Parathyroid adenoma (tissue), 2 donors: ENCODE measurements around the gene TMEM182.

Experiments used
- H2AFZ ChIP-seq: fragments of 300-600 bp; sonication (generic); one replicate; pipeline ENCODE4 v1.7.0; 2017; ENCODE audit warnings: antibody characterized with exemption, mild to moderate bottlenecking
- H3K27ac ChIP-seq: fragments of 300-600 bp; sonication (generic); one replicate; pipeline ENCODE4 v1.7.0; 2017
- H3K27me3 ChIP-seq: fragments of 300-600 bp; sonication (generic); one replicate; pipeline ENCODE4 v1.7.0; 2017; ENCODE audit warnings: low read length; ENCODE audit not compliant: control insufficient read depth, insufficient read depth
- H3K36me3 ChIP-seq: fragments of 300-600 bp; sonication (generic); one replicate; pipeline ENCODE4 v1.7.0; 2017; ENCODE audit warnings: low read length; ENCODE audit not compliant: control insufficient read depth, insufficient read depth
- H3K4me1 ChIP-seq: fragments of 300-600 bp; sonication (generic); one replicate; pipeline ENCODE4 v1.7.0; 2017; ENCODE audit warnings: control low read depth
- H3K4me2 ChIP-seq: fragments of 300-600 bp; sonication (generic); one replicate; pipeline ENCODE4 v1.7.0; 2017; ENCODE audit warnings: low read length
- H3K4me3 ChIP-seq: fragments of 300-600 bp; sonication (generic); one replicate; pipeline ENCODE4 v1.7.0; 2017; ENCODE audit warnings: low read depth, low read length
- H3K79me2 ChIP-seq: fragments of 300-600 bp; sonication (generic); one replicate; pipeline ENCODE4 v1.7.0; 2017; ENCODE audit warnings: control low read depth
- H3K9ac ChIP-seq: fragments of 300-600 bp; sonication (generic); one replicate; pipeline ENCODE4 v1.7.0; 2017; ENCODE audit warnings: mild to moderate bottlenecking
- H3K9me3 ChIP-seq: fragments of 300-600 bp; sonication (generic); one replicate; pipeline ENCODE4 v1.7.0; 2017; ENCODE audit warnings: low read length; ENCODE audit not compliant: control insufficient read depth
- CTCF ChIP-seq: fragments of 300-600 bp; sonication (generic); IDR thresholded peaks from one replicate; pipeline ENCODE4 v1.7.0; 2017; ENCODE audit warnings: antibody characterized with exemption, mild to moderate bottlenecking
- donor health status: primary hyperparathyroidism.

Gene TMEM182

DNA sequence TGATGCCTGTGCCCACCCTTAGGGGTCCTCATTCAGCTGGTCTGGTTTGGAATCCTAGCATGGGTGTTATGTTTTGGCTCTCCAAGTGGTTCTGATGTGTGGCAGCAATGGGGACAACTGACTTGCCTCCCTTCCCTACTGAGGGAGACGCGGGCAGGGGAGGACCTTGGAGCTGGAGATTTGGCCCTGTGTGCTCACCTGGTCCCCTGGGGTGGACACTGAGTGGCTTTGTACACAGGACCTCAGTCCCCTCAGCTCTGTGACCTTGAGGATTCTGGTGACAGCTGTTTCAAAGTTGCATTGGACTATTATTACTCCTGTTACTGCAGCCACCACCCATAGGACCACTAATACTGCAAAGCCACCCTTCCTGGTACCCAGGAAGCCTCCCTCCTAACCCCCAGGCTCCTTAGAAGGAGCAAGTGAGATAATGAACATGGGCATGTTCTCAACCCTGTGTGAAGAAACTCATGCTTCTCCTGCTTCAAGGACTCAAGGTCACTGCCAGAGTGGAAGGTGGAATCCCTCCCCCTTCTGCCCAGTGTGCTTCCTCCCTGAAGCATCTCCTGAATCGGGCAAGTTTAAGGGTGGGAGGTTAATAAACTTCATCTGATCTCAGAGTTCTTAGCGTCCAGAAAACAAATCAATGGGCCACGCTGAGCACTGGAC, 26.5 kb downstream of the TMEM182 start:
- H3K27ac ChIP-seq: no peak overlapping the region
- no peak overlapping the region for H3K4me3 ChIP-seq
- H3K27me3 ChIP-seq: no peaks in the 10 kb centered on the region
- no peaks in the 10 kb centered on the region for H3K36me3 ChIP-seq
- no peaks in the 10 kb centered on the region for H3K4me1 ChIP-seq
- no peaks in the 10 kb centered on the region for H3K9me3 ChIP-seq
- H2AFZ ChIP-seq: no peak overlapping the region
- H3K4me2 ChIP-seq: no peak overlapping the region
- H3K79me2 ChIP-seq: no peaks in the 10 kb centered on the region
- H3K9ac ChIP-seq: no peak overlapping the region
- no peak for TF ChIP-seq CTCF

DNA sequence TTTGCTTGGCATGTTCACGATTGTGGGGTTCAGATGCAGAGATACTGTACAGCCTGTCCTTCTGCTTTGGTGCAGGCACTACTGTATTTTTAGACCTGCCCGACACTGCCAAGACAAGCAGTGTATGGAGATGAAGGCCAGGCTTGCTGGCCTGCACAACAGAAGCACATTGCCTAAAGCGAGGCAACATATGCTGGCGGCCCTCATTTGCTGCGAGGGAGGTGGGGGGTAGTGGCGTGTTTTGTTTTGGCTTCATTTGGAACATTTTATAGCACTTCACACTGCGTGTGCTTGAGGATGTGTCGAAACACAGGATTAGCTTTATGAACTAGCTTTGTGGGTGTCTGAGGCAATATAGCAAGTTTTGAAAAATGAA, 27.0 kb downstream of the TMEM182 start:
- Histone ChIP-seq H3K36me3 (no peaks in the 10 kb centered on the region), H3K79me2 (no peaks in the 10 kb centered on the region), H3K4me3 (no peak overlapping the region), H3K4me1 (no peaks in the 10 kb centered on the region), H2AFZ (no peak overlapping the region), H3K27ac (no peak overlapping the region), H3K9me3 (no peaks in the 10 kb centered on the region), H3K9ac (no peak overlapping the region), H3K4me2 (no peak overlapping the region), H3K27me3 (no peaks in the 10 kb centered on the region)
- no peak for TF ChIP-seq CTCF

DNA sequence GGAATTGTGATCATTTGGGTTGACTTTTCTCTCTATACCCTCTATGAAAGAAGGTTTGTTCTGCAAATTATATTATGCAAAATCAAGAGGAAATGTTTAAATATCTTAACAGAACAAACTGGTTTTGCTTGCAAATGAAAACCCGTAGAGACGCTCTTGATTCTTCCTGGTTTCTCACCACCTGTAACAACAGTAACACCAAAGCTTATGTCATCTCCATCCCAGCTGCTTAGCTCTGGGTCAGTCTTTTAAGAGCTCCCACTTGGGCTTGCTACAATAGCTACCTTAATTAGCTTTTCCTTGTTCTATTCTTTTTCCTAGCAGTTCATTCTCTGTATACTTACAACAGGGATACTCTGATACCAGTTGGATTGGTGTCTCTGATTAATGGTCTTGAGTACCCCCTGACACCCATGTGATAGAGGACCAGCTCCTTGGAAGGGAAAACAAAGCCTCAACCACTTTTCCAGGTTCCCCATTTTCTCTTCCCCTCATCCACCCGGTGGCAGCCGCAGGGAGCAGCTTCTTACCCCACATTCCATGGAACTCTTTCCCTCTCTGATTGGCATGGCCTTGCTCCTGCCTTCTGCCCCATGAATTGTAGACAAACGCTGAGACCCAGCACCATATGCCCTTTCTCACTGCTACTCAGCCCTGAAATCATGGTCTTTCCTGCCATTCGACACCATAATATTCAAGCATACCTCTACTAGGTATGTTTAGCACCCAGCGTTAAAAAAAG, 27.7 kb downstream of the TMEM182 start:
- no peaks in the 10 kb centered on the region for H3K27me3 ChIP-seq
- H3K4me3 ChIP-seq: no peak overlapping the region

DNA sequence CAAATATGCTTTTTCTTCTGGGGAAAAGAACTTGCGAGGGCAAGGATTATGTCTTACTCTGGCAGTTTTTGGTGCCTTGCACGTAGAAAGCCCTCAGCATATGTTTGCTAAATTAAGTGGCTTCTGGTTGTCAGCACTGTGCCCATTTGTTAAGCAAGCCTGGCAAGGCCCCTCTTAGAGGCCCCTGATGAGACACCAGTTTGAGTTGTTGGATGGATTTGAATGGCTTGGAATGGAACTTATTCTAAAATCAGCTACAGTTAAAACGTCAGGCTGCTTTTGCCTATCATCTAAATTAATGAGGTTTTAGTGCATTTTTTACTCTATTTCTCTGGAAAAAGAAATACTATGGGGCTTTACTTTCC, 28.2 kb downstream of the TMEM182 start:
- Histone ChIP-seq H3K9me3 (no peaks in the 10 kb centered on the region), H3K4me1 (no peaks in the 10 kb centered on the region), H2AFZ (no peak overlapping the region), H3K27me3 (no peaks in the 10 kb centered on the region), H3K9ac (no peak overlapping the region), H3K4me2 (no peak overlapping the region), H3K4me3 (no peak overlapping the region), H3K36me3 (no peaks in the 10 kb centered on the region), H3K27ac (no peak overlapping the region), H3K79me2 (no peaks in the 10 kb centered on the region)
- TF ChIP-seq CTCF: no peak

More for the DNA sequence above, 27.7 kb downstream of the TMEM182 start:
- no peaks in the 10 kb centered on the region for H3K4me1 ChIP-seq
- no peak for TF ChIP-seq CTCF
- no peak overlapping the region for H2AFZ ChIP-seq
- H3K9me3 ChIP-seq: no peaks in the 10 kb centered on the region
- no peak overlapping the region for H3K27ac ChIP-seq
- H3K9ac ChIP-seq: no peak overlapping the region
- no peaks in the 10 kb centered on the region for H3K79me2 ChIP-seq
- H3K36me3 ChIP-seq: no peaks in the 10 kb centered on the region
- no peak overlapping the region for H3K4me2 ChIP-seq
